ENCODE measurements around the gene SLC4A9.

The SLC4A9 gene

GRCh38 chr5:140312067-140312790 is 47.8 kb upstream of the SLC4A9 start:
- H3K36me3 ChIP-seq (ENCODE audit: low read length) = no peaks in the 10 kb centered on the region
- no peaks in the 10 kb centered on the region for H3K27me3 ChIP-seq (ENCODE audit: low read length)
- H2AFZ ChIP-seq (ENCODE audit: low read depth, low read length, severe bottlenecking) = no peak overlapping the region
- H3K9me3 ChIP-seq (ENCODE audit: insufficient read depth, low read length) = no peaks in the 10 kb centered on the region
- no peaks in the 10 kb centered on the region for H4K20me1 ChIP-seq (ENCODE audit: low read depth, low read length)
- TF ChIP-seq EZH2phosphoT487 (conservative IDR thresholded peaks at IDR 0.05; ENCODE audit: low read length) (no peak), CTCF (IDR thresholded peaks at IDR 0.05; ENCODE audit: insufficient read depth, low read length, poor library complexity, severe bottlenecking) (no peak)
- no peaks in the 10 kb centered on the region for H3K9me2 ChIP-seq (replicated peaks; ENCODE audit: insufficient read depth, low read length)
- no peak overlapping the region for H3K4me2 ChIP-seq (ENCODE audit: low read depth, low read length, poor library complexity, severe bottlenecking)
- H3F3A ChIP-seq (ENCODE audit: insufficient read depth) = no peaks in the 10 kb centered on the region
- no peak overlapping the region for H3K27ac ChIP-seq (ENCODE audit: low read depth, low read length)
- no peaks in the 10 kb centered on the region for H3K79me2 ChIP-seq (ENCODE audit: insufficient read depth, low read length)
- no peak overlapping the region for H3K4me3 ChIP-seq (ENCODE audit: insufficient read depth, low read length, poor library complexity, severe bottlenecking)
- H3K9ac ChIP-seq (ENCODE audit: low read length) = no peak overlapping the region

GRCh38 chr5:140312791-140313189 is 47.2 kb upstream of the SLC4A9 start:
- Histone ChIP-seq H3K79me2 (ENCODE audit: insufficient read depth, low read length) (no peaks in the 10 kb centered on the region), H3K27ac (ENCODE audit: low read depth, low read length) (no peak overlapping the region), H4K20me1 (ENCODE audit: low read depth, low read length) (no peaks in the 10 kb centered on the region), H3F3A (ENCODE audit: insufficient read depth) (no peaks in the 10 kb centered on the region), H3K9me2 (replicated peaks; ENCODE audit: insufficient read depth, low read length) (no peaks in the 10 kb centered on the region), H2AFZ (ENCODE audit: low read depth, low read length, severe bottlenecking) (no peak overlapping the region), H3K4me3 (ENCODE audit: insufficient read depth, low read length, poor library complexity, severe bottlenecking) (no peak overlapping the region), H3K4me2 (ENCODE audit: low read depth, low read length, poor library complexity, severe bottlenecking) (no peak overlapping the region), H3K9me3 (ENCODE audit: insufficient read depth, low read length) (no peaks in the 10 kb centered on the region), H3K36me3 (ENCODE audit: low read length) (no peaks in the 10 kb centered on the region), H3K9ac (ENCODE audit: low read length) (no peak overlapping the region), H3K27me3 (ENCODE audit: low read length) (no peaks in the 10 kb centered on the region)
- TF ChIP-seq CTCF (IDR thresholded peaks at IDR 0.05; ENCODE audit: insufficient read depth, low read length, poor library complexity, severe bottlenecking) = no peak
- TF ChIP-seq EZH2phosphoT487 (conservative IDR thresholded peaks at IDR 0.05; ENCODE audit: low read length) = no peak

GRCh38 chr5:140317859-140318258 is 42.1 kb upstream of the SLC4A9 start:
- H2AFZ ChIP-seq (ENCODE audit: low read depth, low read length, severe bottlenecking) = no peak overlapping the region
- no peaks in the 10 kb centered on the region for H3K36me3 ChIP-seq (ENCODE audit: low read length)
- no peak overlapping the region for H3K4me3 ChIP-seq (ENCODE audit: insufficient read depth, low read length, poor library complexity, severe bottlenecking)
- no peaks in the 10 kb centered on the region for H3K9me2 ChIP-seq (replicated peaks; ENCODE audit: insufficient read depth, low read length)
- H3K27me3 ChIP-seq (ENCODE audit: low read length) = no peaks in the 10 kb centered on the region
- H3K9me3 ChIP-seq (ENCODE audit: insufficient read depth, low read length) = no peaks in the 10 kb centered on the region
- H3K4me2 ChIP-seq (ENCODE audit: low read depth, low read length, poor library complexity, severe bottlenecking) = no peak overlapping the region
- H3K27ac ChIP-seq (ENCODE audit: low read depth, low read length) = no peak overlapping the region
- H4K20me1 ChIP-seq (ENCODE audit: low read depth, low read length) = no peaks in the 10 kb centered on the region
- H3F3A ChIP-seq (ENCODE audit: insufficient read depth) = no peaks in the 10 kb centered on the region
- no peaks in the 10 kb centered on the region for H3K79me2 ChIP-seq (ENCODE audit: insufficient read depth, low read length)
- no peak overlapping the region for H3K9ac ChIP-seq (ENCODE audit: low read length)
- TF ChIP-seq CTCF (IDR thresholded peaks at IDR 0.05; ENCODE audit: insufficient read depth, low read length, poor library complexity, severe bottlenecking) (no peak), EZH2phosphoT487 (conservative IDR thresholded peaks at IDR 0.05; ENCODE audit: low read length) (no peak)

Data from SU-DHL-6 (cell line).